Neural cell (in vitro differentiated cells): ENCODE measurements around the gene CAP2. TPM values are rescaled to one million over a fixed set of nuclear protein-coding genes. Genes with fewer than 3 reads are reported as not detected.

Experiments
- H2AFZ ChIP-seq: fragments of 200-600, 300-800 bp; sonication (generic), shearing (Covaris generic); 2 replicates; pipeline ENCODE4 v1.6.0; 2014; ENCODE audit warnings: low read depth, mild to moderate bottlenecking, antibody characterized with exemption, low read length, moderate library complexity
- H3F3A ChIP-seq: fragments of 200-600 bp; shearing (Covaris generic); 2 replicates; pipeline ENCODE4 v1.6.1; 2016; ENCODE audit warnings: mild to moderate bottlenecking, moderate library complexity, mixed read lengths, antibody characterized with exemption, low read length; ENCODE audit not compliant: insufficient read depth, poor library complexity, severe bottlenecking
- H3K27ac ChIP-seq: fragments of 200-600, 300-800 bp; sonication (generic), shearing (Covaris generic); 2 replicates; pipeline ENCODE4 v1.5.1; 2014; ENCODE audit warnings: mild to moderate bottlenecking, low read length, moderate library complexity
- H3K27me3 ChIP-seq: fragments of 300-800, 200-600 bp; sonication (generic), shearing (Covaris generic); 2 replicates; pipeline ENCODE4 v1.6.0; 2014; ENCODE audit warnings: mild to moderate bottlenecking, low read depth, low read length, moderate library complexity; ENCODE audit not compliant: insufficient read depth
- H3K36me3 ChIP-seq: fragments of 300-800, 200-600 bp; sonication (generic), shearing (Covaris generic); 2 replicates; pipeline ENCODE4 v1.5.1; 2014; ENCODE audit warnings: mild to moderate bottlenecking, antibody characterized with exemption, low read length, moderate library complexity; ENCODE audit not compliant: insufficient read depth
- H3K4me2 ChIP-seq: fragments of 300-800, 200-600 bp; sonication (generic), shearing (Covaris generic); 2 replicates; pipeline ENCODE4 v1.6.0; 2014; ENCODE audit warnings: mild to moderate bottlenecking, low read length
- H3K4me3 ChIP-seq: fragments of 300-800, 200-600 bp; sonication (generic), shearing (Covaris generic); 2 replicates; pipeline ENCODE4 v1.5.1; 2014; ENCODE audit warnings: mild to moderate bottlenecking, low read length, moderate library complexity
- H3K79me2 ChIP-seq: fragments of 200-600 bp; shearing (Covaris generic); replicated peaks from 2 replicates; pipeline ENCODE4 v1.6.0; 2014; ENCODE audit warnings: mild to moderate bottlenecking, low read length, moderate library complexity; ENCODE audit not compliant: insufficient read depth
- H3K9ac ChIP-seq: fragments of 300-800, 200-600 bp; sonication (generic), shearing (Covaris generic); 2 replicates; pipeline ENCODE4 v1.6.1; 2016; ENCODE audit warnings: mild to moderate bottlenecking, low read length, mixed read lengths
- H3K9me2 ChIP-seq: fragments of 200-600 bp; shearing (Covaris generic); 2 replicates; pipeline ENCODE4 v1.6.1; 2016; ENCODE audit warnings: mild to moderate bottlenecking, low read length, mixed read lengths; ENCODE audit not compliant: insufficient read depth
- H3K9me3 ChIP-seq: fragments of 200-600, 300-800 bp; sonication (generic), shearing (Covaris generic); 2 replicates; pipeline ENCODE4 v1.6.1; 2016; ENCODE audit warnings: mild to moderate bottlenecking, mixed run types, low read length, moderate library complexity, mixed read lengths
- H4K20me1 ChIP-seq: fragments of 200-600 bp; shearing (Covaris generic); 2 replicates; pipeline ENCODE4 v1.6.1; 2016; ENCODE audit warnings: mild to moderate bottlenecking, mixed run types; ENCODE audit not compliant: insufficient read depth
- EP300 ChIP-seq: fragments of 450-650 bp; conservative IDR thresholded peaks from 2 replicates; pipeline ENCODE4 v1.6.1; 2014; ENCODE audit warnings: antibody characterized with exemption, mild to moderate bottlenecking, moderate library complexity; ENCODE audit not compliant: poor library complexity, severe bottlenecking
- EZH2 ChIP-seq: fragments of 200-600, 300-800 bp; shearing (Covaris generic), sonication (generic); IDR thresholded peaks from 2 replicates; pipeline ENCODE4 v1.6.1; 2014; ENCODE audit warnings: antibody characterized with exemption, low read length, borderline replicate concordance, mild to moderate bottlenecking; ENCODE audit not compliant: insufficient read depth, poor library complexity, severe bottlenecking
- MXI1 ChIP-seq: fragments of 450-650 bp; conservative IDR thresholded peaks from 2 replicates; pipeline ENCODE4 v1.6.1; 2014; ENCODE audit warnings: antibody characterized with exemption, mild to moderate bottlenecking; ENCODE audit not compliant: poor library complexity, severe bottlenecking
- POLR2AphosphoS5 ChIP-seq: IDR thresholded peaks from 2 replicates; pipeline ENCODE4 v1.6.1; 2012
- RAD21 ChIP-seq: fragments of 450-650 bp; conservative IDR thresholded peaks from 2 replicates; pipeline ENCODE4 v1.6.1; 2014; ENCODE audit warnings: antibody characterized with exemption, mild to moderate bottlenecking, moderate library complexity
- SMC3 ChIP-seq: fragments of 450-650 bp; conservative IDR thresholded peaks from 2 replicates; pipeline ENCODE4 v1.6.1; 2014; ENCODE audit warnings: antibody characterized with exemption, mild to moderate bottlenecking, moderate library complexity; ENCODE audit not compliant: poor library complexity
- TAF1 ChIP-seq: IDR thresholded peaks from 2 replicates; pipeline ENCODE4 v1.6.1; 2012; ENCODE audit warnings: low read depth
- polyA plus RNA-seq: library from polyadenylated mRNA; depleted of rRNA; stranded (reverse); fragments of >200 nt; gene quantifications from 2 replicates; pipeline ENCODE4 v1.2.3, GENCODE V29; 2014
- TF ChIP-seq, protein P1 (sequence below): fragments of 450-650 bp; IDR thresholded peaks from 2 replicates; pipeline ENCODE4 v1.5.1; 2014; ENCODE audit warnings: antibody characterized with exemption, mild to moderate bottlenecking, moderate library complexity; ENCODE audit not compliant: poor library complexity, severe bottlenecking
- TF ChIP-seq, protein P2 (sequence below): IDR thresholded peaks from 2 replicates; pipeline ENCODE4 v1.6.1; 2012; ENCODE audit warnings: borderline replicate concordance

CAP2 gene
- polyA plus RNA-seq, 1 donor from 2014 or later, result 13.4 TPM

DNA sequence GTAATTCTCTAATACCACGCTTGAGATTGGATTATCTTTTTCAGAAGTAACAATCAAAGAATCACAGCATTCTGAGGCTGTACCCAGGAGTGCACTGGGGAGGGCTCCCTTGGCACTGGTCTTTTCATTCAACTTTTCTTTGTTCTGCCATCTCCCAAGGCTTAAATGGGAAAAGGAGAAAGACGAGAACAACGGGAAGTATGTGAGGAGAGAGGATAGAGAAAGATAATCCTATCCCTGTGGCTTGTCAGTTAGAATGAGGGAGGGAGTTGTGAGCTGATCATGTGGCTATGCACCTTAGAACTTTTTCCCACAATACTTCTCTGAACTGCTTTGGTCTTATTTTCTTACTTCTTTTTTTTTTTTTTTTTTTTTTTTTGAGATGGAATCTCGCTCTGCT, 83.1 kb downstream of the CAP2 start:
- H3K36me3 ChIP-seq, result no peaks in the 10 kb centered on the region
- H3F3A ChIP-seq, result no peaks in the 10 kb centered on the region
- no peaks in the 10 kb centered on the region for H3K9me3 ChIP-seq
- H2AFZ ChIP-seq, result no peak overlapping the region
- no peaks in the 10 kb centered on the region for H3K79me2 ChIP-seq
- no peaks in the 10 kb centered on the region for H3K9me2 ChIP-seq
- no peaks in the 10 kb centered on the region for H3K27me3 ChIP-seq
- H3K4me3 ChIP-seq, result no peak overlapping the region
- no peak overlapping the region for H3K9ac ChIP-seq
- H3K27ac ChIP-seq, result no peak overlapping the region
- H4K20me1 ChIP-seq, result no peaks in the 10 kb centered on the region
- no peak for TF ChIP-seq POLR2AphosphoS5
- no peak for TF ChIP-seq TAF1
- TF ChIP-seq, protein P1, sequence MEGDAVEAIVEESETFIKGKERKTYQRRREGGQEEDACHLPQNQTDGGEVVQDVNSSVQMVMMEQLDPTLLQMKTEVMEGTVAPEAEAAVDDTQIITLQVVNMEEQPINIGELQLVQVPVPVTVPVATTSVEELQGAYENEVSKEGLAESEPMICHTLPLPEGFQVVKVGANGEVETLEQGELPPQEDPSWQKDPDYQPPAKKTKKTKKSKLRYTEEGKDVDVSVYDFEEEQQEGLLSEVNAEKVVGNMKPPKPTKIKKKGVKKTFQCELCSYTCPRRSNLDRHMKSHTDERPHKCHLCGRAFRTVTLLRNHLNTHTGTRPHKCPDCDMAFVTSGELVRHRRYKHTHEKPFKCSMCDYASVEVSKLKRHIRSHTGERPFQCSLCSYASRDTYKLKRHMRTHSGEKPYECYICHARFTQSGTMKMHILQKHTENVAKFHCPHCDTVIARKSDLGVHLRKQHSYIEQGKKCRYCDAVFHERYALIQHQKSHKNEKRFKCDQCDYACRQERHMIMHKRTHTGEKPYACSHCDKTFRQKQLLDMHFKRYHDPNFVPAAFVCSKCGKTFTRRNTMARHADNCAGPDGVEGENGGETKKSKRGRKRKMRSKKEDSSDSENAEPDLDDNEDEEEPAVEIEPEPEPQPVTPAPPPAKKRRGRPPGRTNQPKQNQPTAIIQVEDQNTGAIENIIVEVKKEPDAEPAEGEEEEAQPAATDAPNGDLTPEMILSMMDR, result no peak
- no peak for TF ChIP-seq MXI1
- TF ChIP-seq, protein P2, sequence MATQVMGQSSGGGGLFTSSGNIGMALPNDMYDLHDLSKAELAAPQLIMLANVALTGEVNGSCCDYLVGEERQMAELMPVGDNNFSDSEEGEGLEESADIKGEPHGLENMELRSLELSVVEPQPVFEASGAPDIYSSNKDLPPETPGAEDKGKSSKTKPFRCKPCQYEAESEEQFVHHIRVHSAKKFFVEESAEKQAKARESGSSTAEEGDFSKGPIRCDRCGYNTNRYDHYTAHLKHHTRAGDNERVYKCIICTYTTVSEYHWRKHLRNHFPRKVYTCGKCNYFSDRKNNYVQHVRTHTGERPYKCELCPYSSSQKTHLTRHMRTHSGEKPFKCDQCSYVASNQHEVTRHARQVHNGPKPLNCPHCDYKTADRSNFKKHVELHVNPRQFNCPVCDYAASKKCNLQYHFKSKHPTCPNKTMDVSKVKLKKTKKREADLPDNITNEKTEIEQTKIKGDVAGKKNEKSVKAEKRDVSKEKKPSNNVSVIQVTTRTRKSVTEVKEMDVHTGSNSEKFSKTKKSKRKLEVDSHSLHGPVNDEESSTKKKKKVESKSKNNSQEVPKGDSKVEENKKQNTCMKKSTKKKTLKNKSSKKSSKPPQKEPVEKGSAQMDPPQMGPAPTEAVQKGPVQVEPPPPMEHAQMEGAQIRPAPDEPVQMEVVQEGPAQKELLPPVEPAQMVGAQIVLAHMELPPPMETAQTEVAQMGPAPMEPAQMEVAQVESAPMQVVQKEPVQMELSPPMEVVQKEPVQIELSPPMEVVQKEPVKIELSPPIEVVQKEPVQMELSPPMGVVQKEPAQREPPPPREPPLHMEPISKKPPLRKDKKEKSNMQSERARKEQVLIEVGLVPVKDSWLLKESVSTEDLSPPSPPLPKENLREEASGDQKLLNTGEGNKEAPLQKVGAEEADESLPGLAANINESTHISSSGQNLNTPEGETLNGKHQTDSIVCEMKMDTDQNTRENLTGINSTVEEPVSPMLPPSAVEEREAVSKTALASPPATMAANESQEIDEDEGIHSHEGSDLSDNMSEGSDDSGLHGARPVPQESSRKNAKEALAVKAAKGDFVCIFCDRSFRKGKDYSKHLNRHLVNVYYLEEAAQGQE, result no peak
- no peak for TF ChIP-seq EP300
- TF ChIP-seq RAD21, result no peak
- TF ChIP-seq SMC3, result no peak
- TF ChIP-seq EZH2, result no peak
- H3K4me2 ChIP-seq, result no peak overlapping the region

DNA sequence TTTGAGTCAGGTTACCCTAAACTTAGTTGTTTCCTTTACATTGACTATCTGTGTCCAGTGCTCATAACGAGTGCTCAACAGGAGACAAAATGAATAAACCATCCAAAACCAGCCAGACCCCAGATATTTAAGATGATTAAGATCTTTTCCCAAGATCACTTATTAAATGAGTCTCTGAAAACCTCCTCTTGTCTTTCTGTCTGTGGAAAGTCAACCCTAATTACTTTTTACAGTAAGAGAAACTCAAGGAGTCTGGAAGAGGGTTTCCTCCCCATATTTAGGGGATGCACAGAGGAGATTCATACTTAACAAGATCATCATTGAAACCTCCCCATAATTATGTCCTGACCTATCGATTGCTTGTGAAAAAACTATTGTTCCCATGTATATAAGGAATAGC, 84.0 kb downstream of the CAP2 start:
- Histone ChIP-seq H3K4me3 (no peak overlapping the region), H3K27me3 (no peaks in the 10 kb centered on the region), H4K20me1 (no peaks in the 10 kb centered on the region), H3K9ac (no peak overlapping the region), H3K79me2 (no peaks in the 10 kb centered on the region), H3K36me3 (no peaks in the 10 kb centered on the region), H3K4me2 (no peak overlapping the region), H3K9me3 (no peaks in the 10 kb centered on the region), H3K9me2 (no peaks in the 10 kb centered on the region), H3K27ac (no peak overlapping the region), H3F3A (no peaks in the 10 kb centered on the region), H2AFZ (no peak overlapping the region)
- TF ChIP-seq, protein P1, result no peak
- TF ChIP-seq TAF1 (no peak), RAD21 (no peak), EZH2 (no peak), MXI1 (no peak), EP300 (no peak), POLR2AphosphoS5 (no peak), SMC3 (no peak)
- TF ChIP-seq, protein P2, result no peak
